Measurements from ENCODE around the gene FAM25A.
"Not testable (repeated sequence)": the region's sequence is repeated elsewhere in the genome, so short reads cannot be mapped to it uniquely, and the experiment has no call there.

GRCh38 chr10:87019504-87019903 lies 590 bp upstream of the FAM25A start:
- TF ChIP-seq JUN (IDR thresholded peaks at IDR 0.05; ENCODE audit: borderline replicate concordance, insufficient read depth, insufficient read length, low read depth); CTCF (IDR thresholded peaks at IDR 0.05; ENCODE audit: extremely low read depth in 1 of 2, insufficient read depth in 1 of 2, low read depth in 1 of 2, low read length in 2 of 2); POLR2AphosphoS5 (IDR thresholded peaks at IDR 0.05; ENCODE audit: insufficient read depth, low read depth, low read length); MAX (IDR thresholded peaks at IDR 0.05; ENCODE audit: insufficient read depth, insufficient read length); EZH2 (IDR thresholded peaks at IDR 0.05; ENCODE audit: borderline replicate concordance, low read depth, low read length, severe bottlenecking); POLR2A (IDR thresholded peaks at IDR 0.05; ENCODE audit: low read depth, low read length); MYC (IDR thresholded peaks at IDR 0.05; ENCODE audit: low read depth, low read length); FOS (IDR thresholded peaks at IDR 0.05; ENCODE audit: borderline replicate concordance, insufficient read depth, low read length); GATA2 (IDR thresholded peaks at IDR 0.05; ENCODE audit: insufficient read depth, insufficient read length, low read depth, low read length): not testable (repeated sequence)
